ENCODE results near the gene POGK. TPM values are rescaled to one million over a fixed set of nuclear protein-coding genes. Genes with fewer than 3 reads are reported as not detected.

The POGK gene
- total and polyA plus RNA-seq, 10 of the 15 experiments (the other 5 are each of a cell fraction or from before 2014, with no cell fraction given), result 5.3 to 34.6 (median 18.7) TPM

GRCh38 chr1:166899769-166900168, 60.5 kb downstream of the POGK start (continued):
- no peak for TF ChIP-seq USF2 (IDR thresholded peaks at IDR 0.05; ENCODE audit: borderline replicate concordance, low read depth, low read length)
- no peak for TF ChIP-seq IRF4 (IDR thresholded peaks at IDR 0.05; ENCODE audit: low read depth, low read length)
- no peak for TF ChIP-seq IKZF2 (IDR thresholded peaks at IDR 0.05)

GRCh38 chr1:166900987-166901386, 61.7 kb downstream of the POGK start:
- ChIA-PET SMC1A (ENCODE audit: uncharacterized antibody, unreplicated experiment) (interaction anchor here (2.0 to 19.2 kb wide), 2 partner anchors 9 to 159 kb away, joined by 13 to 384 read pairs; no protein-coding TSS in a partner anchor), RAD21 (ENCODE audit: unreplicated experiment) (no interaction called here), CTCF (interaction anchor here (1.8 kb wide), 1 partner anchor 9 kb away, joined by 17 read pairs; no protein-coding TSS in a partner anchor), POLR2A (no interaction called here)
- Histone ChIP-seq H3K27me3 (replicated peaks in 1 of 2; ENCODE audit: control insufficient read depth in 2 of 2, insufficient read depth in 2 of 2, low read length in 1 of 2) (no peaks in the 10 kb centered on the region; a peak in 1 of 4 replicates), H3K79me2 (ENCODE audit: control insufficient read depth, insufficient read depth, low read length) (no peaks in the 10 kb centered on the region), H3K4me2 (ENCODE audit: control insufficient read depth, insufficient read depth) (no peak overlapping the region), H3K27ac (ENCODE audit: control insufficient read depth, insufficient read depth) (no peak overlapping the region), H3K9me3 (replicated peaks; ENCODE audit: control insufficient read depth, insufficient read depth, low read length) (peaks cover 2% of the 10 kb centered on the region; the same call in 1 of the 3 replicates), H4K20me1 (ENCODE audit: control insufficient read depth, insufficient read depth) (no peaks in the 10 kb centered on the region), H3K36me3 (ENCODE audit: control insufficient read depth in 2 of 2, insufficient read depth in 2 of 2, low read length in 1 of 2) (no peaks in the 10 kb centered on the region), H3K9ac (ENCODE audit: control insufficient read depth, insufficient read depth, low read length) (no peak overlapping the region), H3K4me1 (ENCODE audit: control insufficient read depth, insufficient read depth, low read length) (no peaks in the 10 kb centered on the region), H2AFZ (ENCODE audit: control insufficient read depth, low read depth, low read length) (no peak overlapping the region), H3K4me3 (no peak overlapping the region)
- BruUV-seq (replicated peaks), result no TSS peak
- FAIRE-seq (no peak), ATAC-seq (no peak), DNase-seq (ENCODE audit: low read depth, low spot score) (no peak)
- intact Hi-C loops (cut with micrococcal nuclease; ENCODE audit: unreplicated experiment), result no loop called here
- in situ Hi-C loops (cut with MboI), result no loop called here
- WGBS (ENCODE audit: insufficient coverage, insufficient replicate concordance, low lambda C conversion rate, missing lambda C conversion rate), result 17% methylated on average over 4 of the region's 4 CpGs
- TF ChIP-seq CTCF (IDR thresholded peaks at IDR 0.05 in 2 of 3, conservative IDR thresholded peaks at IDR 0.05 in 1 of 3; ENCODE audit: control insufficient read depth in 2 of 3, extremely low read depth in 1 of 3, insufficient read depth in 1 of 3, low read depth in 3 of 3, low read length in 3 of 3) (no peak), SUPT20H (IDR thresholded peaks at IDR 0.05; ENCODE audit: borderline replicate concordance, control insufficient read depth, low read depth, low read length) (no peak), PAX5 (IDR thresholded peaks at IDR 0.05; ENCODE audit: borderline replicate concordance, low read depth, low read length) (no peak), BMI1 (IDR thresholded peaks at IDR 0.05; ENCODE audit: borderline replicate concordance) (no peak), CUX1 (IDR thresholded peaks at IDR 0.05; ENCODE audit: insufficient replicate concordance, low read depth, low read length) (no peak), BCLAF1 (IDR thresholded peaks at IDR 0.05) (no peak), KAT2A (conservative IDR thresholded peaks at IDR 0.05; ENCODE audit: control insufficient read depth, low read depth, low read length) (no peak)
